ENCODE results near the gene SEL1L2.

Gene SEL1L2

GRCh38 chr20:13819885-13820645, 170.3 kb downstream of the SEL1L2 start:
- DNase-seq (ENCODE audit: extremely low read depth in 1 of 2, low read depth in 1 of 2): no peak

GRCh38 chr20:13817342-13817741, 173.1 kb downstream of the SEL1L2 start:
- DNase-seq (ENCODE audit: extremely low read depth in 1 of 2, low read depth in 1 of 2): no peak

GRCh38 chr20:13816757-13817156, 173.7 kb downstream of the SEL1L2 start:
- DNase-seq (ENCODE audit: extremely low read depth in 1 of 2, low read depth in 1 of 2): no peak

- DNase-seq (ENCODE audit: extremely low read depth in 1 of 2, low read depth in 1 of 2): no peak
These were observed 175.7 kb downstream of the SEL1L2 start for GRCh38 chr20:13814672-13815071.

- DNase-seq (ENCODE audit: extremely low read depth in 1 of 2, low read depth in 1 of 2): no peak
These were observed 176.5 kb downstream of the SEL1L2 start for GRCh38 chr20:13813910-13814309.

GRCh38 chr20:13810446-13810845, 180.0 kb downstream of the SEL1L2 start:
- no peak for DNase-seq (ENCODE audit: extremely low read depth in 1 of 2, low read depth in 1 of 2)

GRCh38 chr20:13809855-13810254, 180.6 kb downstream of the SEL1L2 start:
- no peak for DNase-seq (ENCODE audit: extremely low read depth in 1 of 2, low read depth in 1 of 2)

- DNase-seq (ENCODE audit: extremely low read depth in 1 of 2, low read depth in 1 of 2): no peak
These were observed 181.0 kb downstream of the SEL1L2 start for GRCh38 chr20:13809373-13809772.

GRCh38 chr20:13800728-13801134, 189.7 kb downstream of the SEL1L2 start:
- DNase-seq (ENCODE audit: extremely low read depth in 1 of 2, low read depth in 1 of 2): no peak

- DNase-seq (ENCODE audit: extremely low read depth in 1 of 2, low read depth in 1 of 2): no peak
These were observed 190.4 kb downstream of the SEL1L2 start for GRCh38 chr20:13799974-13800373.
